ENCODE measurements around the gene ANAPC10.
"Not testable (repeated sequence)": the region's sequence is repeated elsewhere in the genome, so short reads cannot be mapped to it uniquely, and the experiment has no call there.

The ANAPC10 gene

DNA sequence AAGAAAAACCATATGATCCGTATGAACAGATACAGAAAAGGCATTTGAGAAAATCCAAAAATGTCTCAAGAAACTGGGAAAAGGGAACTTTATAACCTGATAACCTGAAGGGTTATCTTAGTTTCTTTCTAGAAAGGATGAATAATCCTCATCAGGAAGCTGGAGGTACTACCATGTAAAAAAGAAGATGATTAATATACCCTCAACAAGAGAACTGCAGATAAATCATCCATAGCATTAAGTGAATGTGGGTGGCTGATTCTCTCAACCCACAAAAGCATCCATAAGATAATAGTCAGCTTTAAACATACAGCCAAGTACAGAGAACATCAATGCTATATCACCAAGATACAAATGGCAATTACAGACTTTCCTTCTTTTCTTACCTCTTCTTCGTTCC lies 26.4 kb downstream of the ANAPC10 start:
- DNase-seq (ENCODE audit: low read depth, low spot score): no peak

DNA sequence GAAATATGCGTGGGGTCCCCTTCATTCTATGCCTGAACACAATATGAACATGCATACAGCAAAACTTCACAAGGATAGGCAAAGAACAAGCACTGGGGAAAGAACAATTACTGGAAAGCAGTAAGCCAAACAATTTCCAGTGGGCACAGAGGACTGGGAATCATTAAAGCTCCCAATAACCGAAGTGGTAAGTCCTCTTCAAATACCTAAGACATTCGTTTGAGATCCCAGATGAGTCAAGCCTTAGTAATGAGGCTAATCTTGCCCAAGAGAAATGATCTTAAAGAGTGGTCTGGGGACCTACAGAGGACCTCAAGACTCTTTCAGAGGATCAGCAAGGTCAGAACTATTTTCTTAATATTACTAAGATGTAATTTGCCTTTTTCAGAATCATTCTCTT lies 28.6 kb downstream of the ANAPC10 start:
- no peak for DNase-seq (ENCODE audit: low read depth, low spot score)

DNA sequence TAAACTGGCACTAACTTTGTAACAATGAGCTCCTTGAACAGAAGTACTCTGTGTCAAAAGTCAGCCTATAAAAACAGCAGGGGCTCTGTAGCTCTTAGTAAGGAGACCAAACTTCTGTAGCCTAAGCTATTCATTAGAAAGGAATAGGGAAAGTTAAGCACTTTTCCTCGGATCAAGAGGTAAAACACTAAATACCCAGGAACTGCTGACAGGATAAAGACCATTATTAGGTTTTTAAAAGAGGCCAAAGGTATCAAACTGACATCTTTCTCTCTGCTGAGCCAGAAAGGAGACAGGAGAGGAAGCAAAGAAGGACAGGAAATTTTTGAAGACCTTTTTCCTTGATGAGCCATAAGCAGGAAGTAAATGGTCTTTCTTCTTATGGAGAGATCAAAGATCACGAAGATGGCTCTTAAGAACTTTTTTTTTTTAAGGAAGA lies 31.9 kb downstream of the ANAPC10 start:
- peak; percentile 31 for DNase-seq (ENCODE audit: low read depth, low spot score)

DNA sequence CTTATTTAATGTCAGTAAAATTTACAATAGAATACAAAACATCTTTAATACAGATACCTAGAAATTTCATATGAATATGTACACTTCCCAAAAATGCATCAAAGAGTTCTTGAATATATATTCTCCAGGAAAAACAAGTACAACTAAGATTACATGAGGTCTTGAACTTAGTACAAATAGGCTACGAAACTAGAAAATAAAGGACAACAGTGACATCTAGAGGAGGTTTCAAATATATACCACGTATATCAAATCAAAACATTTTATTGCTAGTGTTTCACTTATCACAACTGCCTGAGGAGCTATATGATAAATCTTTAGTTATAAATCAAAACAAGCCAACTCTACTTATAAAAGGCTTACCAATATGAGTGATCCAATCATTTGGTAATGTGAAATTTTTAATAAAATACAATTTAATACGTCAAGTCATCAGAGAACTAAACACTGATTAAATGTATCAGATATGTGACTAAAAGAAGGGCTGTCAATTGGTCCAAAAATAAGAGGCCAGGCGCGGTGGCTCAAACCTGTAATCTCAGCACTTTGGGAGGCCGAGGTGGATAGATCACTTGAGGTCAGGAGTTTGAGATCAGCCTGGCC lies 36.6 kb downstream of the ANAPC10 start:
- DNase-seq (ENCODE audit: low read depth, low spot score): no peak

DNA sequence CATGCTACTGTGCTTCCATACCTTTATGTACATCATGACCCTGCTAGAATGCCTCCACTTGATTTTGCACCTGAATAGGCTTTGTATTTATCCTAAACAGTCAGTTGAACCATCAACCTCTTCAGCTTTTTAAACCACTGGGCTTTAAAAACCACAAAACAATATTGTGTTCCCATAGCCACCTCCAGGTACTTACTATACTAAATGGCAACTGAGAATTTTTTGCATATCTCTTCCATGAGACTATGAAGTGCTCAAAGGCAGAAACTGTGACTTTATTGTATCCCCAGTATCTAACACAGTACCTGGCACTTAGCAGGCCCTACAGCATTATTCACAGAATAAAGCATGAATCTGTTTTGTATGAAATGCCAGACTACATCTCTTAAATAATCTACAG lies 39.7 kb downstream of the ANAPC10 start:
- DNase-seq (ENCODE audit: low read depth, low spot score): no peak

DNA sequence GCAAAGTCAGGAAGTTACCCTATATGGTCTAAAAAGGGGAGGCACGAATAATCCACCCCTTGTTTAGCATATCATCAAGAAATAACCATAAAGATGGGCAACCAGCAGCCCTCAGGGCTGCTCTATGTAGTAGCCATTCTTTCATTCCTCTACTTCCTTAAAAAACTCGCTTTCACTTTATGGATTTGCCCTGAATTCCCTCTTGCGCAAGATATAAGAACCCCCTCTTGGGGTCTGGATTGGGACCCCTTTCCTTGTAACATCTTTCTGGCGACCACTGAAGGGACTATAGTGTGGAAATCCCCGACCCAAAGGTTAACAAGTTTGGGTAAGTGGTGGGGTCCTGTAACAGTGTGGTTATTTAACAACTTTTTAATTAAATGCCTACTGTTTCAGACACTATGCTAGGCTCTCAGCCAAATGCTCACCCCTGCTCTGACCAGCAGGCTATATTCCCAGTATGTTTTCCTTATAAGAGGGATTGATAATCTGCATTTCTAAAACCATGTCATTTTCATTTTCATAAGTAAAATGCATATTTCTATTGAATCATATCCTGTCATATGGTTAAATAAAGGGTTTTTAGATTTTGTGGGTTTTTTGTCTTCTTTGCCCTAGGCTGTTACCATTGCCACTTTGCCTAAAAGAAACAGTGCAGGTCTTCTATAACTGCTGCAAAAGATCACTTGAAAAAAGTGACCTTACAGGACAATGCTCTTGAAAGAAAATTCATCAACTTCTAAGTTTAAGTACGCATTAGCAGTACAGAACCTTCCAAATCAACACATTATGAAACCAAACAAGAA lies 41.5 kb downstream of the ANAPC10 start:
- no peak for DNase-seq (ENCODE audit: low read depth, low spot score)

DNA sequence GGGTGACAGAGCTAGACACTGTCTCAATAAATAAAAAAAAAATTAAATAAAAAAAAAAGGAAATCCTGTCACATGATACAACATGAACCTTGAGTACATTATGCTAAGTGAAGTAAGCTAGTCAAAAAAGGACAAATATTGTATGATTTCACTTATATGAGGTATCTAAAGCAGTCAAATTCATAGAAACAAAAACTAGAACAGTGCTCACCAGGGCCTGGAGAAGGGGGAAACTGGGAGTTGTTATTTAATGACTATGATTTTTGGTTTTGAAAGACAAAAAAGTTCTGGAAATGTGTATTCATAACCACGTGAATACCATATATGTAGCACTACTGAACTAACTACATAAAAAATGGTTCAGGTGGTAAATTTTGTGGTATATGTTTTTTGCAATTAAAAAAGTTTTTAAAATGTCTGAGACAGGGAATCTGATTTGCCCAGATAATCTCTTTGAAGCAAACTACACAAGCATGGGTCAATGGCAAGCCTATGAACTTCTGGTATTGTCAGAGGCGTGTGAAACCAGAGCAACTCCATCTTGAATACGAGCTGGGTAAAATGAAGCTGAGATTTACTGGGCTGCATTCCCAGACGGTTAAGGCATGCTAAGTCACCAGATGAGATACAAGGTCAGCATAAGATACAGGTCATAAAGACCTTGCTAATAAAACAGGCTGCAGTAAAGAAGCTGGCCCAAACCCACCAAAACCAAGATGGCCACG lies 42.3 kb downstream of the ANAPC10 start:
- no peak for DNase-seq (ENCODE audit: low read depth, low spot score)

DNA sequence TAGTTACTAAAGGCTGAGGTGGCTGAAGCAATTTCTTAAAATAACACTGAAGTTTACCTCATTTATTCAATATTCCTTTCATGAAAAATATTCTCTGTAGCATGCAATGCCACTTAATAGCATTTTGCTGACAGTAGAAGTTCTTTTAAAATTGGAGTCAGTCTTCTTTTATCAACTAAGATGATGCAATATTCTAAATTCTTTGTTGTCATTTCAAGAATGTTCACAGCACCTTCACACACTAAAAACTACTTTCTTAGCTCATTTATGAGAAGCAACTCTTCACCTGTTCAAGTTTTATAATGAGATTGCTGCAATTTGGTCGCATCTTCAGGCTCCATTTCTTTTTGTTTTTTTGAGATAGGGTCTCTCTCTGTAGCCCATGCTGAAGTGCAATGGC lies 48.8 kb downstream of the ANAPC10 start:
- DNase-seq (ENCODE audit: low read depth, low spot score): no peak

DNA sequence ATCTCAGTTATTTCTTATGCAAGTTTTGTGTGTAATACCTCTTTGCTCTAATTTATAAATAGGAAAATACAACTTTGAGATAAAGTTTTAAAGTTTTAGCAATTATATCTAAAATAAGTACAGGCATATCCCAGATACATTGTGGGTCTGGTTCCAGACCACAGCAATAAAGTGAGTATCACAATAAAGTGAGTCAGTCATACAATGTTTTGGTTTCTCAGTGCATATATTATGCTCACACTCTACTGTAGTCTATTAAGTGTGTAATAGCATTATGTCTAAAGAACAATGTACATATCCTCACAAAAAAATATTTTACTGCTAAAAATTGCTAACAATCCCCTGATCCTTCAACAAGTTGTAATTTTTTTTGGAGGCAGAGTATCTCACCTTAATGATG lies 49.2 kb downstream of the ANAPC10 start:
- DNase-seq (ENCODE audit: low read depth, low spot score): no peak

DNA sequence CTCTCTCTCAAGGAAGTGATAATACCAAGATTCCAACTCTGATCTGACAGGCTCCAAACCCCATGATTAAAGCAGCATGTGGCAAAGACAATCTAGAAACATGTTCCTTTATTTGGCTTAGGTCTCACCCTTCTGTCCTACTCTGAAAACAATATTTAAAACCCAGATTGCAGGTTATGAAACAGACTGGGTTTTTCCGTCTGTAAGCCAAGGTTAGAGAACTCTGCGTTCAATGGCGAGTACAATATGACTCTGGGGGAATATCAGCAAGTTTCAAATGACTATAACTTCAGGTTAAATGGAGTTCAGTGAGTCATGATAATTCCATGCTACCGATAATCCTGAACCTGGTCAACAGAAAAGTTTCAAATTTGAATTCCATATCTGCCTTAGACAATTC lies 50.8 kb downstream of the ANAPC10 start:
- no peak for DNase-seq (ENCODE audit: low read depth, low spot score)

DNA sequence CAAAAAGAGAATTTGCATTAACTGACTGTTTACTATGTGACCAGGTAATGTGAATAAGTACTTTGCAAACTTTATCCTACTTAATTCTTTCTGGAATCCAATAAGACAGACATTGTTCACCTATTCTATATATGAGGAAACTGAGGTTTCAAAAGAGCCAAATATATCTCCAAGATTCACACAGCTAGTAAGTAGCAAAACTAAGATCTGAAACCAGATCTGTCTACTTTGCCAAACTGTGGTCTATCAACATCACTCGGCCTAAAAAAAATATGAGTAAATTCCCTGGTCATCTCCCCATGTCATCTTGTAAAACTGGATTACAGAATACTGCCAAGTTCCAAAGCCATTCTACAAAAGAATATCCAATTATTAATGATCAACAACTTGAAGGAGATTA lies 52.8 kb downstream of the ANAPC10 start:
- DNase-seq (ENCODE audit: low read depth, low spot score): no peak

DNA sequence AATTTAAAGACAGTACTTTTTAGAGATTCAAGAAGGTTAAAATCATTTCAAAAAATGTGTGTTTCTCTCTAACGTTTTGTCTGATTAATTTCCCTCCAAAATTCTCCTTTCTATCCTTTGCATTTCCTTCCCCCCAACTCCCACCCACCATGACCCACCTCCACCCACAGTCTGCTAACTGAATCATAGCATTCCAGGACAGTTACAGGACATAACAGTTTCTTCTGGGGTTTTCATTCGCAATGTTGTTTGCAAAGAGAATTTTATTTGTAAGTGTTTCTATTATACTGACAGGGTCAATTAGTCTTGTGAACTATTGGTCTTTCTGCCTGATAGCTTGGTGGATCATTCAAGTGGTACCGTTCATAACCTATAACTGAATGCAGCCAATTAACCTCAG lies 53.7 kb downstream of the ANAPC10 start:
- DNase-seq (ENCODE audit: low read depth, low spot score): no peak

DNA sequence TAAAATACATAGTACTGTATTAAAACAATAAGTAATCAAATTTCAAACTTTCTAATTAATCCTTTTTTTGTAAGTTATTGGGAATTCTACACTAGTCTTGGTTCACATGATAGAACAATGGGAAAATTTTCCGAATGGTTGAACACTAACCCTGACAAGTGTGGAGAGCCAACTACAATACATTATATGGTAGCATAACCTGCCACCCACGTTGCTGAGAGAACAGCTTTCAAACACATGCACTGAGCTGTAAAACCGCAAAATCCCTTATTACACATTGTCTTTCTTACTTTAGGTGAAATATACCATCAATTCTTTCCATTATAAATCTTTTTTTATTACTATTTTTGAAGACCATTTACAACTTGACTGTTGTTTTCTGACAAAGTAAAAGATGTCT lies 54.7 kb downstream of the ANAPC10 start:
- DNase-seq (ENCODE audit: low read depth, low spot score): no peak

DNA sequence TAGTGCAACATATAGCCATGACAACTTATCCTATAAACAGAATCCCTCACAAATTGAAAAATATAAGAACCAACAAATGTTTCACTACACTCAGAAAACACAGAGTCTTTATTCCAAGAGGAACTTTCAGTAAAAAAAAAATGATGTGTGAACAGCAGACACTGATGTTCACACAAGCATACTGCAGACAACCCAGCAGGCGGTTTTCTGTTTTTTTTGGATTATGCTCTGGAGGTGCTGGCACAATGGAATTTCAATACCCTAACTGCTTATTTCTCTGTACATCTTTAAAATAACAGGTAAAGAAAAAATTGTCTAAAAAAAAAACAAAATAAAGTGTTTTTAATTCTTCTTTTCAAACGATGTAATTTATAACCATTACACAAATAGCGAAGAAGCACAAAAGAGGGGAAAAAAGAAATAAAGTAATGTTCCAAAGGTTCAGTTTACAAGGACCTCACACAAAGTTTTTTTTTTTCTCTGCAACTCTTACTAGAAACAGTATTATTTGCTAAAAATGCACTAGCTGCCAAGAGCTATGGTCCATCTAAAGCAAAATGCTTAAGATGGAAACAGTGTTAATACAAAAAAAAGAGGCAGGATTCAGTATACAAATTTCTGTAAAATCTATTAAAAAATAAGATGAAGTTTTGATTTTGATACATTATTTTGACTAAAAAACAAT lies 55.3 kb downstream of the ANAPC10 start:
- no peak for DNase-seq (ENCODE audit: low read depth, low spot score)

DNA sequence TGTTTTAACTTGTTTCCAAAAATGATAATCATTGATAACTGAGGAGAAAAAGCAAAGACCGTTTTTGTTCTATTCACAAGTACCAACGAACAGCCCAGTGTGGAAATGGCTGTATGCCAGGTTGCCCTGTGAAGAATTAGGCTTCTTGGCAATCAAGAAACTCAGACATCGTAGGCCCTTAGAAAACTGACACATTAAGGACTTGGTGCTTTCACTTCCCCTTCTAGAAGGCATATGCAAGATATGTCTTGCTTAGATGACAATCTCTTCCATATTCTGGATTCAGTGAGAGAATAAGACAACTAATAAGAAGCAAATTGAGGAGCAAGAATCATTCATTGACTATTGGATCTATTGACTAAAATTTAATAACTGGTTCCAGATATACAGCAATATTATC lies 56.6 kb downstream of the ANAPC10 start:
- DNase-seq (ENCODE audit: low read depth, low spot score): no peak

DNA sequence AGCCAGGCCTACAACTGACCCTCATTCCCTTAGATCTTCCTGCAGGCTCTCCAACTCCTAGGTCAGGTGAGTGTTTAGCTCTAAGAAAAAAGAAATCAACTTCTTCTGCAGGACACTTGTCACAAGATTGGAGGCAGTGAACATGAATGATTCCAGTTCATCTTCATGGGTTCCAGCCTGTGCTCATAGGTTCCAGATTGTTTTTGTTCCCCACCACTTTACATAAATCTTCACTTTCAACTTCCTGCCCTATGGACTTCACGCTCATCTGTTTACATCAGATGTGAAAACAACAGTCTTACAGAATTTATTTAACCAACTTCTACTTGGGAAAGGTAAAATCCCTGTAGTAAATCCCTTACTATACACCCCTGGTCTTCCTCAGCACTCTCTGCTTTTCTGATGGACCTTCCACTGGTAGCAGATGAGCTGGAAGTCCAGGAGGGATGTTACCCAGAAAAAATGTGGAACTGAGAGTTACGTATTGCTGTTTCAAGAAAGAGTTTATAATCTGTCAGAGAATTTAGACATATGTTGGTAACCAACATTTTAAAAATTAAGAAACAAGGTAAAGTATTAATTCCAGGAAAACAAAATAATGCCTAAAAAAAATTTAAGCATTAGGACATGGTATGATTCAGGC lies 62.4 kb downstream of the ANAPC10 start:
- DNase-seq (ENCODE audit: low read depth, low spot score): no peak

DNA sequence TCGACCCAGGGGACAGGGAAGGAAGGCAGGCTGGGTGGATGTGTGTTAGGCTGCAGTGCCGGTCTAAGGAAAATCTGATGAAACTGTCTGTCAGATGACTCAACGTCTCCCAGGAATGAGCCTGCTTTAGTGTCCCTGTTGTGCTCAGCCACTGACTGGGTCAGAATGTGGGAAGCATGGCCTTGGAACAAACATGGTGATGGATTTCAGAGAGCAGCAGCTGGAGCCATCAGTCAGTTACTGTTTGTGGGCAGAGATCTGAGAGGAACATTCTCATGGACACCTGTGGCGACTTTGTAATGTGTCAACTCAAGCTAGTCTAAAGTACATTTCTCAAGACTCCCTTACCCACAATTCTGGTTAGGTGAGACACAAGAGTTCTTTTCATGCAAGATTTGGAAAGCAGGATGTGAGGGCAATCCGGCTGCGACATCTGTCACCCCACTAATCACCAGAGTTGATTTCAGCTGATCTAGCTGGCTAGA lies 63.2 kb downstream of the ANAPC10 start:
- peak; percentile 39 for DNase-seq (ENCODE audit: low read depth, low spot score)

DNA sequence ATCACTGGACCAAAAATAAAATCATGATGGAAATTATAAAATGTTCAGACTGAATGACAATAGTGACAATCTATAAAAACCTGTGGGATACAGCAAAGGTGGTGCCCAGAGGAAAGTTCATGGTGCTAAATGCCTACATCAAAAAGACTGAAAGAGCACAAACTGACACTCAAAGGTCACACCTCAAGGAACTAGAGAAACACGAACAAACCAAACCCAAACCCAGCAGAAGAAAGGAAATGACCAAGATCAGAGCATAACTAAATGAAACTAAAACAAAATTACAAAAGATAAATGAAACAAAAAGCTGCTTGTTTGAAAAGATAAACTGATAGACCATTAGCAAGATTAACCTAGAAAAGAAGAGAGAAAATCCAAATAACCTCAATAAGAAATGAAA lies 78.7 kb downstream of the ANAPC10 start:
- no peak for DNase-seq (ENCODE audit: low read depth, low spot score)

DNA sequence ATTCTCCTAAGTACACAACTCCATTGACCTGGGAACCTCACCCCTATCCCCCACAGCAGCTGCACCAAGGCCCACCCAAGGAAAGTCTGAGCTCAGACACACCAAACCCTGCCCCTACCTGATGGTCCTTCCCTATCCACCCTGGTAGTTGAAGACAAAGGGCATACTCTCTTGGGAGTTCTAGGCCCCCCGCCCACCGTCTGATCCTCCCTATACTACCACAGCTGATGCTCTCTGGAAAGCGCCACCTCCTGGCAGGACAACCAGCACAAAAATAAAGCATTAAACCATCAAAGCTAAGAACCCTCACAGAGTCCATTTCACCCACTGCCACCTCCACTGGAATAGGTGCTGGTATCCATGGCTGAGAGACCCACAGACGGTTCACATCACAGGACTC lies 83.6 kb downstream of the ANAPC10 start:
- DNase-seq (ENCODE audit: low read depth, low spot score): no peak

DNA sequence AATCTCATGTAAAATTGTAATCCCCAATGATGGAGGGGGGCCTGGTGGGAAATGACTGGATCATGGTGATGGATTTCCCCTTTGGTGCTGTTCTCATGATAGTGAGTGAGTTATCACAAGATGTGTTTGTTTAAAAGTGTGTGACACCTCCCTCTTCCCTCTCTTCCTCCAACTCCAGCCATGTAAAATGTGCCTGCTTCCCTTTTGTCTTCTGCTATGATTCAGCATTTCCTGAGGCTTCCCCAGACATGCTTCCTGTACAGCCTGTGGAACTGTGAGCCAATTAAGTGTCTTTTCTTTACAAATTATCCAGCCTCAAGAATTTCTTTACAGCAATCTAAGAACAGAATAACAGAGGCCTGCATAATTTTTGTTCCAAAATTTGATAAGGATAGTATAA lies 85.2 kb downstream of the ANAPC10 start:
- no peak for DNase-seq (ENCODE audit: low read depth, low spot score)

DNA sequence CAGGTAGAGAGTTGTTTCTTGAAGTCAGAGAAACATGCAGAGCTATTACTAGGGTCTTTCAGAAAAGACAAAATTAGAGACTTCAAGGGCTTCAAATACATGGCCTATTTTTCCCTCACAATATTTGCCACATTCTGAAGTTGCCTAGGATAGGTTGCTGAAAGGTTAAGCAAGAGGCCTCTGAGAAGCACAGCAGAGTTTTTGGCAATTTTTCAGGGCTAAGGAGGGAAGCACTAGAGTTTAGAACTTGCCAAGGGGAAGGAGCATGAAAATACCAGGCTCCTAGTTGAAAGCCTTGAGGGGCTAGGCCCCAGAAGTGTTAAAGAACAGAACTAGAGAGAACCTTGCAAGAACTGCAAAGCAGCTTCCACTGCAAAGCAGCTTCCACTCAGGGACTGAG lies 86.4 kb downstream of the ANAPC10 start:
- DNase-seq (ENCODE audit: low read depth, low spot score): no peak

DNA sequence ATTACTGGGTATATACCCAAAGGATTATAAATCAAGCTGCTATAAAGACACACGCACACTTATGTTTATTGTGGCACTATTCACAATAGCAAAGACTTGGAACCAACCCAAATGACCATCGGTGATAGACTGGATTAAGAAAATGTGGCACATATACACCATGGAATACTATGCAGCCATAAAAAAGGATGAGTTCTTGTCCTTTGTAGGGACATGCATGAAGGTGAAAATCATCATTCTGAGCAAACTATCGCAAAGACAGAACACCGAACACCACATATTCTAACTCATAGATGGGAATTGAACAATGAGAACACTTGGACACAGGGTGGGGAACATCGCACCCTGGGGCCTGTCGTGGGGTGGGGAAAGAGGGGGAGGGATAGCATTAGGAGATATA lies 87.7 kb downstream of the ANAPC10 start:
- DNase-seq (ENCODE audit: low read depth, low spot score): not testable (repeated sequence)

Measured in smooth muscle cell of the brain vasculature (primary cell).